GM12874 (cell line): ENCODE results near the gene ADH7.

Source experiments
- TF ChIP-seq, protein P1 (sequence below): IDR thresholded peaks from 2 replicates; pipeline ENCODE4 v1.5.1; 2011; ENCODE audit warnings: low read depth, mild to moderate bottlenecking, control low read depth, low read length, moderate library complexity; ENCODE audit not compliant: insufficient read depth

Gene ADH7

GRCh38 chr4:99377341-99377740, 57.8 kb downstream of the ADH7 start:
- TF ChIP-seq, protein P1, sequence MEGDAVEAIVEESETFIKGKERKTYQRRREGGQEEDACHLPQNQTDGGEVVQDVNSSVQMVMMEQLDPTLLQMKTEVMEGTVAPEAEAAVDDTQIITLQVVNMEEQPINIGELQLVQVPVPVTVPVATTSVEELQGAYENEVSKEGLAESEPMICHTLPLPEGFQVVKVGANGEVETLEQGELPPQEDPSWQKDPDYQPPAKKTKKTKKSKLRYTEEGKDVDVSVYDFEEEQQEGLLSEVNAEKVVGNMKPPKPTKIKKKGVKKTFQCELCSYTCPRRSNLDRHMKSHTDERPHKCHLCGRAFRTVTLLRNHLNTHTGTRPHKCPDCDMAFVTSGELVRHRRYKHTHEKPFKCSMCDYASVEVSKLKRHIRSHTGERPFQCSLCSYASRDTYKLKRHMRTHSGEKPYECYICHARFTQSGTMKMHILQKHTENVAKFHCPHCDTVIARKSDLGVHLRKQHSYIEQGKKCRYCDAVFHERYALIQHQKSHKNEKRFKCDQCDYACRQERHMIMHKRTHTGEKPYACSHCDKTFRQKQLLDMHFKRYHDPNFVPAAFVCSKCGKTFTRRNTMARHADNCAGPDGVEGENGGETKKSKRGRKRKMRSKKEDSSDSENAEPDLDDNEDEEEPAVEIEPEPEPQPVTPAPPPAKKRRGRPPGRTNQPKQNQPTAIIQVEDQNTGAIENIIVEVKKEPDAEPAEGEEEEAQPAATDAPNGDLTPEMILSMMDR = peak; percentile 22; the same call in 1 of the 2 replicates

- TF ChIP-seq, protein P1 = no peak
Measured at GRCh38 chr4:99366491-99366890, 68.7 kb downstream of the ADH7 start.

DNA sequence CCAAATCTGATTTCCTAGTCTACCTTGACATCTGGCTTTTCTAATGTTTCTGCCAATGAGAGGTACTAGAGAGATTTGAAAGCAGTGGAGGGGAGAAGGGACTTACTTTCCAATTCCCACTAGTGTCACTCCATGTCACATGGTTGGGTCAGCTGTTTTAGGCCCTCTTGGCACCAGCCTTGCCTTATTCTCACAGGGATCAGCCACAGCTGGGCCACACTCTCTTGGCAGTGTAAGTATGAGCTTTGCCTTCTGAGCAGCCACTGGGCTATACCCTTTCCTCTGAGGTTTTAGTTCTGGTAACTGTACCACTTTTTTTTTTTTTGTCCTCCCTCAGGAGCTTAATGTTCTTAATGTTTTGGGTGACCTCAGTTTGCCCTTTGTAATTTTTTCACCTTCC, 72.4 kb downstream of the ADH7 start:
- TF ChIP-seq, protein P1 = no peak
